IMR-90 (cell line): ENCODE data around the gene CD34.

ENCODE experiments used
- CTCF ChIP-seq: conservative IDR thresholded peaks from 2 replicates; pipeline ENCODE4 v1.5.1; 2012; ENCODE audit warnings: mild to moderate bottlenecking, low read depth, low read length, improper control_type of control experiment
- FOS ChIP-seq: fragments of 150-350 bp; IDR thresholded peaks from 2 replicates; pipeline ENCODE4 v1.6.1; 2016; ENCODE audit warnings: low read depth, low read length
- RFX5 ChIP-seq: IDR thresholded peaks from 2 replicates; pipeline ENCODE4 v1.8.0; 2012; ENCODE audit warnings: low read depth, mild to moderate bottlenecking, low read length, moderate library complexity

GRCh38 chr1:207870306-207871031 is 40.5 kb downstream of the CD34 start:
- TF ChIP-seq RFX5 (no peak), CTCF (no peak), FOS (no peak)
